HG03354 (cell line): ENCODE measurements around the gene ZMIZ2.

Experiments used
- ATAC-seq: cut with Tn5 transposase; IDR thresholded peaks from one replicate; pipeline ENCODE4 v1.9.1; 2021; ENCODE audit warnings: mild to moderate bottlenecking; ENCODE audit not compliant: unreplicated experiment, poor library complexity, severe bottlenecking

Gene ZMIZ2

GRCh38 chr7:44755698-44756627, 7.3 kb downstream of the ZMIZ2 start:
- no peak for ATAC-seq

- ATAC-seq: no peak
Measured at GRCh38 chr7:44756904-44757303, 8.3 kb downstream of the ZMIZ2 start.

- ATAC-seq: no peak
Measured at GRCh38 chr7:44757311-44757710, 8.7 kb downstream of the ZMIZ2 start.

- ATAC-seq: no peak
Measured at GRCh38 chr7:44757739-44758138, 9.1 kb downstream of the ZMIZ2 start.

GRCh38 chr7:44759246-44759645, 10.6 kb downstream of the ZMIZ2 start:
- no peak for ATAC-seq

DNA sequence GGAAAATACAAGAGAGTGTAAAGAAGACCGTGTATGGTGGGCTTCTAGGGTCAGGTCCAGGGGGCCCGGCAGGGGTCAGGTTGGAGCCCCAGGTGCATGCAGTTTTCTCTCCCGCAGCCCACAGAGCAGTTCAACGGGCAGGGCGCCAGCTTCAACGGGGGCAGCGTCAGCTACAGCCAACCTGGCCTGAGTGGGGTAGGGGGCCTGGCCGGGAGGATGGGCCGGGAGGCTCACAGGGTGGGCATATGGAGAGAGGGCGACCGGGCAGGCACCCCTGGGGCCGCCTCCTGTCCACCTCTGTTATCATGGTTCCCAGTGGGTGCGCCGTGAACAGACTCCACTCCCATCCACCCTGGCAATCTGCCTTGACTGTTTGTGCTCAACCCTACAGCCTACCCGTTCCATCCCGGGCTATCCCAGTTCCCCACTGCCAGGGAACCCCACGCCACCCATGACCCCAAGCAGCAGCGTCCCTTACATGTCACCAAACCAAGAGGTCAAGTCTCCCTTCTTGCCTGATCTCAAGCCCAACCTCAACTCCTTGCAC, 11.5 kb downstream of the ZMIZ2 start:
- ATAC-seq: no peak

GRCh38 chr7:44761207-44762161, 12.8 kb downstream of the ZMIZ2 start:
- ATAC-seq: no peak

DNA sequence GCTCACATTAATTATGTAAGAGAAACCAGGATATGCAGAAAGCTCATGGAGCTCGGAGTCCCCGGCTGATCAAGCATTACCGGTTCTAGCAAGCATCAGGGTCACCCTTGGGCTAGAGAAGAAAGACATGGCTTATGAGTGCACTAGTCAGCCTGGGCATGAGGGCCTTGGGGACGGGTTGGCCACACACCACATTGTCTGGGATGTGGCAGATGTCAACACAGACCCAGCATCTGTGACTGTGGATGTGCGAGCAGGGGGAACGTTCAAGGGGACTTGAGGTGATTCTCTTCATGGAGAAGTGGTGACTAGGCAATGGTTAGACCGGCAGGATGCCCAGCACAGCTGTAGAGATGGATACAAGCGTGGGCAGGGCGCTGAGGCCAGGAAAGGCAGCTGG, 13.7 kb downstream of the ZMIZ2 start:
- ATAC-seq: no peak

DNA sequence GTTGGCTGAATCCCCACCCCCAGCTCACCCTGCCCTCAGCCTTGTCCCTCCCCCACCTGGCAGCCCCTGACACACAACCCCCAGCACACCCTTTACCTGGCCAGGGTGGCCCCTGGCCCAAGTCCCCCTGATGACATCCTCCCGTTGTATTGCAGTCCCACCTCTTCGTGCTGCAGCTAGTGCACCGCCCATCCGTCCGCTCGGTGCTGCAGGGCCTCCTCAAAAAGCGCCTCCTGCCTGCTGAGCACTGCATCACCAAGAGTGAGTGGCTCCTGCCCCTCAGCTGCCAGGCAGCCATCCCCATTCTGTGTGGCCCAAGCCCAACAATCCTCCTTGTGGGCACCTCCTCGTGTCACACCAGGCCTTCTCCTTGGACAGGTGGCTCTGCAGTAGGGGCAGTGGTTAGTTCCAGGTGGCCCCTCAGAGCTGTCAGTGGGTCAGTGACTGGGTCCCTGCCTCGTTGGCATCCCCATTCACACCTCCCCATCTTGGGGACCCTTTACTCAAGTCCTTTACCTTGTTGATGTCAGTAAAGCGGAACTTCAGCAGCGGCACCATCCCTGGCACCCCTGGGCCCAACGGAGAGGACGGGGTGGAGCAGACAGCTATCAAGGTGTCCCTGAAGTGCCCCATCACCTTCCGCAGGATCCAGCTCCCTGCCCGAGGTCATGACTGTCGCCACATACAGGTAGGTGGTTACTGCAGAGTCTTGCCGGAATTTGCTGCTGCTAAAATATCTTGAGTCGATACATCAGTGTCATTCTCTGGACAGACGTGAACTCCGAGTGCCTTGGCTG, 14.3 kb downstream of the ZMIZ2 start:
- ATAC-seq: no peak

GRCh38 chr7:44764081-44764480, 15.4 kb downstream of the ZMIZ2 start:
- ATAC-seq: no peak

- ATAC-seq: no peak
Measured at GRCh38 chr7:44764665-44765578, 16.3 kb downstream of the ZMIZ2 start.

DNA sequence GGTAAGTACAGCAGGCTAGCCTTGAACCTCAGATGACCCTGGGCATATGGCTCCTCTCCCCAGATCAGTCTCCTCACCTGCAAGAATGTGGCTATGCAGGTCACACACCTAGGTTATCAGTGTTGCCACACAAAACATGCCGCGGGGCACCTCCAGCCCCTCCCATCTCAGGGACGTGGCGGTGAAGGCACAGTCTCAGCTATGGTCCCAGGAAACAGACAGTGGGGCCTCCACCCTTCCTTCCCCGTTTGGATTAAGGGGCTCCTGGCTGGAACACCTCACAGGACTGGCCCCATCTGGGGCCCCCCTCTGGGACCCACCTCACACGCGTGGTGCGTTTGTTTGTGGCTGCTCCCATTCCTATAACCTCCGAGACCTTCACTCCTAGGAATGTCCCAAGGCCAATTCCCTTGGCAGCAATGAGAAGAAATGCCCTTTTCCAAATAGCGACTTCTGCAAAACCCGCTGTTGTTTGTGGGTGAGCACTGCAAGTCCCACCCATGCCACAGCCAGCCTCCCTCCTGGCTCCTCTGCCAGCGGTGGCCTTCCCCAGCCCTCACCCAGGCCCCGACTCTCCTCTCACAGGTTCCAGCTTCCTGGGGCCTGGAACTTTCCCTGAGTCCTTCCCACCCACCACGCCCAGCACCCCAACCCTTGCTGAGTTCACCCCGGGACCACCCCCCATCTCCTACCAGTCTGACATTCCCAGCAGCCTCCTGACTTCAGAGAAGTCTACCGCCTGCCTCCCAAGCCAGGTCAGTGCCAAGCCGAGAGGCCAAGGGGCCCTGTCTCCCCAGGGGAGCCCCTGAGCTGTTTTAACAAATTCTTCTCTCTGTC, 17.1 kb downstream of the ZMIZ2 start:
- no peak for ATAC-seq

- no peak for ATAC-seq
Measured at GRCh38 chr7:44766416-44766801, 17.8 kb downstream of the ZMIZ2 start.

GRCh38 chr7:44767134-44767911, 18.7 kb downstream of the ZMIZ2 start:
- ATAC-seq: no peak

DNA sequence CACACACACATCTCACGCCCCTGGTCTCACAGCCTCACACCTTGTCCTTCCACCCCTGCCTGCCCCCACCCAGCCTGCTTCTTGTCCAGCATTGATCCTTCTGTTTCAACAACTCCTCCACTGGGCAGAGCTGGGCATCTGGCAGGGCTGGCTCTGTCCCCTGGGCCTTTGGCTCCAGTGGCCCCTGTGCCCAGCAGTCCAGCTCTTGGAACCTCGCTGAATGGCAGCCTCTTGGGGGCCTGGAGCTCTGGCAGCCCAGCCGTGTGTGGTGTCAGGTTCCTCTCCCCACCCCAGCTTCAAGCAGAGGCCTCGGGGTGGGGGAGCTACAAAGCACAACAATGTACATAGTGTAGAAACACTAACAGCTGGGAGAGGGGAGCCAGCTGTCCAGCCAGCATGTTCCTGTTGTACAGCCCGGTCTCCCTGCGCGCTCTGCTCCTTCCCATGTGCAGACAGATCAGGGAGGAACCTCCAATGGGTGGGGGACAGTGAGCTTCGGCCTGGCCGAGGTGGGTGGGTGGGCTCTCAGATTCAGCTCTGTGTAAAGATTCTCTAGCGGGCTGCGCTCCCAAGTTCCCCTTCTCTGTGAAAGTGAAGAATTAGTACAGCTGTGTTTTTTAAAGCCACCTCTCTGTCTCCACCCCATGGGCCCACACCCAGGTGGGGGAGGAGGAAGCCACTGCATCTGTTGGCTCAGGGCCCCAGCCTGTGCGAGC, 19.4 kb downstream of the ZMIZ2 start:
- ATAC-seq: no peak

- ATAC-seq: no peak
Measured at GRCh38 chr7:44768628-44769371, 20.2 kb downstream of the ZMIZ2 start.
